NCI-H146 treated with DMSO at 0.1 percent for 48 hours (cell line): ENCODE data around the gene NEDD8.

Experiments used
- DNase-seq: peaks from one replicate; lab custom pipeline; 2025; ENCODE audit not compliant: unreplicated experiment; lab: John Stamatoyannopoulos, UW

NEDD8 gene

DNA sequence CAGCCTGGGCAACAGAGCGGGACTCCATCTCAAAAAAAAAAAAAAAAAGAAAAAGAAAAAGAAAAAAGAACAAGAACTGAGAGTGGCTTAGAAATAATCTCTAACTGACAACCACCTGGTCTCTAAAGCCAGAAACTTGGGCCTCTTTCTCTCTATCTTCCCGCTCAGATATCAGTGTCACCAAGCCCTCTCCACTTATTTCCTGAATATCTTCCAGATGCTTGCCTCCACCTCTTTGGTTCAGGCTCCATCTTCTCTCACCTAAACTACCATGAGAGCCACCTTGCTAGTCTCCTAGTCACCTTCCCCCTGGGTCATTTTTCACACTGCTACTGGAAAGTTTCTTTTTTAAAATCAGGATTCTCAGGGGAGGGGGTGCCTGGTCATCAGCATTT lies 35.1 kb downstream of the NEDD8 start:
- no peak for DNase-seq

GRCh38 chr14:24196071-24197055 lies 35.8 kb downstream of the NEDD8 start:
- no peak for DNase-seq

DNA sequence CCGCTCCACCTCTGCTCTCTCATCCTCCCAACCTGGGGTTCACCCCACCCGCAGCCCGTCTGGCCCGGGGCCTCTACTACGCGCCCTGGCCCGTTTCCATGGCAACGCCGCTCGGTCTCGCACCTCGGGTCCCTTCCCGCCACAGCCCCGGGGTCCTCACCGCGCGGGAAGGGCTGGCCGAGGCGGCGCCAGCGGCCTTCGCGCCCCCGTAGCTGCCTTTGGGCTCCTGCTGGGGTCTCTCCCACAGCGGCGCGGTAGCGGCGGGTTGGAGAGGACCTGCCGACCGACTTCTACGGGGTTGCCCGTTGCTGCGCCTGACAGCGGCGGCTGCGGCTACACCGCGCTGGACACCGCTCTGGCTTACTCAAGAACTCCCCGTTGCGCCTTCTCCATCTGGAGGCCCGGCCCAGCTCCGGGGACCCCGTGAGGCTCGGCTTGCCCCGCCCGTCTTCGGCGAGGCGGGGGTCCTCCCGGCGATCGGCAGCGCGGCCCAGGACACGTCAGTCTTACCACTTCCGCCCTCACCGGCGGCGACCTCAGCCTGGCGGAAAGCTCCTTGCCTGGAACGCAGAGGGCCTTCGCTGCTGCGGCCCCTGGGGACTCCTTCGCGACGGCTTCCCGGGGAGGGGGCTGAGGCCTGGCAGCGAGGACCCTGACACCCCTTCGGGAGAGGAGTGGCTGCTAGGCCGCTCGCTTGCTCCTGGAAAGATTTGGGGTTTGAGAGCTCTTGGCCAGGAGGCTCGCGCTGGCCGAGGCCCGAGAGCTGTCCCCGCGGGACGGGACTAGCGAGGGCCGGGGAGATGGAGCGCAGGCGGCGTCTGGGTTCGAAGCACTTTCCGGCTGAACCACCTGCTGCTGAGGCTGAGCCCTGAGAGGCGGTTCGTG lies 36.7 kb downstream of the NEDD8 start, which contains the start of gene TM9SF1:
TM9SF1 (minus strand) TSS at position 256 of the 885 bp plus-strand sequence. CDS start 422 bp downstream, outside the sequence.
- peak; percentile 61 for DNase-seq

GRCh38 chr14:24194873-24195185 lies 37.3 kb downstream of the NEDD8 start:
- DNase-seq, result no peak

GRCh38 chr14:24194186-24194872 lies 37.8 kb downstream of the NEDD8 start:
- no peak for DNase-seq

DNA sequence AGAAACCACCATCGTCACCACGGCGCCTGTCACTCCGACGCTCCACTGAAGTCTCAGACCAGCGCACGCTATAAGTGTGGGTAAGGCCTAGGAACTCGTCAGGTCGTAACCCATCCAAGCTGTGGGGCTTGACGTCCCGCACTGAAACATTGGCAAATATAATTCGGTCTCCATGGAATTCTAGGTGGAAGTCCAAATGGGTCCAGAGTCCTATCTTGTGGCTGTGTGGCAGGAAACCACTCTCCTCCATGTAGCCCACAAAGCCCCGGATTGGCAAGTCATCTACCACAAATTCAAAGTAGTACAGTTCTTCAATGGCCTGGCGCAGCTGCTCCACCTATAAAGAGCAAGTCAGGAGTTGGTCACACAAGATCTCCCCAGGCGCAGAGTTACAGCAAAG lies 39.2 kb downstream of the NEDD8 start:
- no peak for DNase-seq

DNA sequence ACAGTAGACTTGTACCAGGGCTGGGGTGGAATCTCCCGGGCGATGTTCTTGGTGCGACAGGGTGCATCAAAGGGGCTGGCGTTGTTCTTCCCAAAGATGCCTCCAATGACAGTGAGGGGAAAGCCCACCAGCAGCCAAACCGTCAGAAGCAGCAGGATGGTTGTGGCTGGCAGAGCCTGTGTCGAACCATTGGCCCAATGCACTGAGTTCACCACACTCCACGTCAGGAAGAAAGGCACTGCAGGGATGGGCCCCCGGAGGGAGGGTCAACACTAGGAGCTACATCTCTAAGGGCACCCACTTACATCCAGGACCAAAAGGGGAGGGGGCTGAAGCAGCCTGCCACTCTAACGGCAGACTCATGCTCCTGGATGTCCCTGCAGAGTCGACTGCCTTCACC lies 41.8 kb downstream of the NEDD8 start:
- DNase-seq, result no peak

DNA sequence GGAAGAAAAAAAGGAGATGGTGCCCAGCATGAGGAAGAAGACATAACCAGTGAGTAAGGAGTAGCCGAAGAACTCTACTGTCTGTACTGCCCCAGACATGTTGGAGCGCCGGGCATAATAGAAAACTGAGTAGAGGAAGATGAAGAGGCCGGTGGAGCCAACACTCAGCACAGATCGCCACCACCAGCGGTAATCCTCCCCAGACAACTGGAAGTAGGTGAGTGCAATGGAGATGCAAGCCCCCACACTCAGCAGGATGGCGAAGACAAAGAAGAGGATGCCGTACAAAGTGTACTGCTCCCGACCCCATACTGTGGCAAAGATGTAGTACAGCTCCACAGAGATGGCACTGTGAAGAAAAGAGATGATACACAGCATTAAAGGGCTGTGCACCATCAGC lies 42.7 kb downstream of the NEDD8 start:
- DNase-seq, result no peak

DNA sequence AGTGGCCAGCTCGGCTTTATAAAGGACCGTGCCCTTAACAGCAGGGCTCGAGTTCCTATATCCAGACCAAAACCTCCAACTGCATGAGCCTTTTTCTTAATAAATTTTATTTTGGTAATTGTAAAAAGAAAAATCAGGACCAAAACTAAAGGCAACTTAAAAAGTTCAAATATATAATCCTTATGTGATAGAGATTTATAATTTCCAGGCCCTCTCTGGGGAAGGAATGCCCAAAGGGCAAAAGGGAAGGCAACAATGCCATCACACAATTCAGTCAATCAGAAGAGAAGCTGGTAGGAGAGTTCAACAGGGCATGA lies 43.1 kb downstream of the NEDD8 start:
- no peak for DNase-seq

DNA sequence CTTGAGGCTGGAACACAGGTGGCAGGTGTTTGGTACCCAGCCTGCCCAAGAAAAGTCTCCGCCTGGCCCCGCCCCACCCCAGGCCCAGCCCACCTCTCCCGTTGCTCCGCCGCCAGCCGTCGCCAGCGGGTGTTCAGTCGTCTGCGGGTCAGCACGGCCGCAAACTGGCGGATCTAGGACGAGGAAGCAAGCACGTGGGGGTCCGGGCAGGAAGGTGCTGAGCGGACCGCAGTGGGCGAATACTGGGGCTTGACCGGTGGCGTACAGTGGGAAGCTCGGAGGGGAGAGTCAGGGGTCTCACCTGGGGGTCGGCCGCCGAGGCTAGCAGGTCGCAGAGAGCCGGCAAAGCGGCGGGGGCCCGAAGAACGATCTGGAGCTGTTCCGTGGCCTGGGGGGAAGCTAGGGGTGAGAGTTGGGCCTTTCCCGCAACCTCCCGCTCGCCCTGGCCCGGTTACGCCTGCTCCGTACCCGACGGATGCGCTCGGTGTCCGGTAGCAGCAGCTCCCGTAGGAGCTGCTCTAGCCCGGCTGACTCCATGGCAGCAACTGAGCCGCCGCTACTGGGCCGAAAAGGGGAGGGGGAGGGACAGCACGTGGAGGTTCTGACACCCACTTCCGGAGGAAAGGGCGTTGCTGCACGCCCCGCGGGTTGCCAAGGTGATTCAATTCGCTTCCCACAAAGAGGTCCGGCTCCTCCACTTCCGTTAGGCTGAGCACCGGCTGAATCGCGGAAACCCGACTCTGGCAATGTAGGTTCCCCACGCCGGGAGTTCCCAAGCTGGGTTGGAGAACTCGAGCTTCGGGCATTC lies 43.7 kb downstream of the NEDD8 start, which contains the start of gene IPO4:
IPO4 (minus strand) TSS at position 566 of the 808 bp plus-strand sequence; CDS start at position 537, 29 bp downstream.
- DNase-seq, result peak; percentile 92

- DNase-seq, result no peak
Observed at GRCh38 chr14:24187539-24187915, 44.6 kb downstream of the NEDD8 start.

GRCh38 chr14:24186831-24187538 lies 45.2 kb downstream of the NEDD8 start:
- DNase-seq, result no peak

DNA sequence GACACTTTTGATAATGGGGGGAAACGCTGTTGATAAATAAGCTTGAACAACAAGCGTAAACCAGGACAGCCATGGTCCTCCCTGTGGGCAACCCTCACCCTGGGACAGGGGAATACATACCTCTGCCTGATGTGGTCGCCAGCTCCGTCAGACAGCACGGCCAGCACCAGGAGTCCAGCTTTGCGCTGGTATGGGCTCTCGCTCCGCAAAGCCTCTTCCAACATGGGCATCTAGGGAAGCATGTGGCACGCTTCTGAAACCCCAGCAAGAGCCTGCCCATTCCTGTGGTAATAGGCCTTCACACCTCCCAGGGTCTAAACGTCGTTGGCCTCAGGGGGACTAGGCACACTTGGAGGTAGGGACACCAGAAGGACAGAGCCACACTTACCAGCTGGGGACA lies 46.4 kb downstream of the NEDD8 start:
- DNase-seq, result no peak

GRCh38 chr14:24185026-24185425 lies 47.1 kb downstream of the NEDD8 start:
- no peak for DNase-seq

DNA sequence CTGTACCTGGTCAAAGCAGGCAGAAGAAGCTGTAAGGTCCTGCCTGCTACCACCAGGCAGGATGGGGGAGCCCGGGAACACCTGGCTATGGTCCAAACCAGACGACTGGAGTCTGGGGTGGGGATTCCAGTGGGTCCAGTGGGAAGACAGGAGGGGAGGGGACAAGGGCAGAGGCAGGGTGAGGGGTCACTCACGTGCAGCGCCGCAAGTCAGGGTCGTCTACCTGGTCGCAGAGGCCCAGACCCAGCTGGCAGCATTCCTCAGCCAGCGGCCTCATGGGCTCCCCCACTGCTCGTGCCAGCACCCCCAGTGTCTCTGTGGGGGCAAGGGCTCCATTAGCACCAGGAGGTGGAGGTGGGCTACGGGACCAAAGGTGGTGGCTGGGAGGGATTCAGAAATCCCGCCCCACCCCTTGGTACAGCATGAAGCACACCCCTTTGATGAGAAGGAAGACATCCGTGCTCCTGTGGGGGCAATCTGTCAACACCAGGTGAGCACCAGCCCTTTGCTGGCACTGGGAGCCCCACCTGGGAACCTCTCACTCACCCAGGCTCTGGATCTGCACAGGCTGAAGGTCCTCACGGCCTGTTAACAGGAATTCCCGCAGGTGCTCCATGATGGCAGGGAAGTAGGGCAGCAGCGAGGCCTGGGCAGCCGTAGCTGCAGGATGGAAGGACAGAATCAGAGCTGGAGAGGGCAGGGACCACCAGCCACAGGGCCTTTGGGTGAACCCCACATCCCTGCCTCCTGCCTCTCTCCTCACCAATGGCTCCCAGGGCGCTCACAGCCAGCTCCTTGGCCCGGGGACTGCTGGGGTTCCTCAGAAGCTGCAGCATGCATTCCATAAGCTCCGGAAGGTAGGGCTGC lies 47.8 kb downstream of the NEDD8 start:
- no peak for DNase-seq

- no peak for DNase-seq
Observed at GRCh38 chr14:24183014-24183481, 49.1 kb downstream of the NEDD8 start.

DNA sequence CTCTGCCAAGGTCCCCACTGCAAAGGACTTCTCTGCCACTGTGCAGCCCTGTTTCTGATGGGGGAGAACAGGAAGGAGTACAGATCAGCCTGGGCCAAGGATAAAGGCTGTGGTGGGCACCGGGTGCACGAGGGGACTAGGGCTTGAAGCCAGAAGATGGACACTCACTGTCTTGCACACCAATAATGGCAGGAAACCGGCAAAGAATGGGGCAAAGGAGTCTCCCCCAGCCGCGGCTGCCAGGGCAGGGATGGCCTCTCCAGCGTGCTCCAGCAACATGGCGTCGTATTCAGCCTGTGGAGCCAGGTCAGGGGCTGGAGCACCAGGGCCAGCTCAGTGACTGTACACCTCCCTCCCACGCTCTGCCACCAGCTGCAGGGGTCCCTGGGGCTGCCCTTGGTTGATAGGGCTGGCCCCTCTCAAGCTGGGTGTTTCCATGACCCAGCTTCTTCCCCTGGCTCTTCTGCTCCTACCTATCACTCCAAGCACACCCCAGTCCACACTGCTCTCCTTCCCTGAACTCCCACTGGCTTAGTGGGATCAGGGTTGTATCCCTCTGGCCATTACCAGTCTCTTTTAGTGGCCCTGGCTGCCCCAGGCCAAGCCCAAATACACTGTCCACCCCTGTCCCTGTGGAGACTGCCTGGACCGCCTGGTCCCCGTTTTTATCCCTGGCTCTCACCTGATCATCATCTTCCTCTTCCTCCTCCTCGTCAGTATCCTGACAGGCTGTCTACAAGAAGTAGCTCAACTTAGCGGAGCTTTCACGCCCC lies 49.9 kb downstream of the NEDD8 start:
- no peak for DNase-seq
